HepG2 (cell line): Measurements from ENCODE around the gene CD177.

Experiments
- ATAD3A ChIP-seq: sonication (generic); formaldehyde crosslinking; IDR thresholded peaks from 2 replicates; pipeline ENCODE4 v1.4.0; 2020; ENCODE audit warnings: missing genetic modification reagents
- CBX5 ChIP-seq: sonication (generic); formaldehyde crosslinking; IDR thresholded peaks from 2 replicates; pipeline ENCODE4 v1.4.0; 2020; ENCODE audit warnings: missing genetic modification reagents, borderline replicate concordance
- EP300 ChIP-seq, 3 experiments: sonication (generic) in 1 of 3; formaldehyde crosslinking in 1 of 3; IDR thresholded peaks; 2 replicates each; pipeline versions ENCODE4 v1.5.1 to v1.6.1; 2011 to 2020; ENCODE audit warnings: low read depth in 2 of 3, low read length in 2 of 3, borderline replicate concordance in 1 of 3, improper control_type of control experiment in 1 of 3, mild to moderate bottlenecking in 1 of 3, missing genetic modification reagents in 1 of 3, moderate library complexity in 1 of 3
- IRF2 ChIP-seq: IDR thresholded peaks from 2 replicates; pipeline ENCODE4 v1.6.1; 2018; ENCODE audit warnings: missing genetic modification reagents, missing compliant biosample characterization
- NR2F1 ChIP-seq, 2 experiments: fragments of 450-650 bp in 1 of 2; formaldehyde crosslinking in 1 of 2; IDR thresholded peaks; 2 replicates each; pipeline versions ENCODE4 v1.5.0 to v1.6.1; 2016 to 2020; ENCODE audit warnings: mild to moderate bottlenecking in 1 of 2, missing compliant biosample characterization in 1 of 2, missing genetic modification reagents in 1 of 2, moderate library complexity in 1 of 2
- POLR2AphosphoS5 ChIP-seq: IDR thresholded peaks from 2 replicates; pipeline ENCODE4 v1.6.1; 2012; ENCODE audit warnings: low read depth, low read length
- ZSCAN25 ChIP-seq: sonication (generic); formaldehyde crosslinking; IDR thresholded peaks from 2 replicates; pipeline ENCODE4 v1.8.0; 2022; ENCODE audit warnings: mild to moderate bottlenecking, missing genetic modification reagents
- TF ChIP-seq, protein P1 (sequence below), 2 experiments: IDR thresholded peaks; 2 replicates each; pipeline ENCODE4 v1.6.1; 2011 to 2012; ENCODE audit warnings: low read length in 2 of 2, borderline replicate concordance in 1 of 2, low read depth in 1 of 2, mild to moderate bottlenecking in 1 of 2, moderate library complexity in 1 of 2
- TF ChIP-seq, protein P2 (sequence below): sonication (generic); formaldehyde crosslinking; IDR thresholded peaks from 2 replicates; pipeline ENCODE4 v1.4.0; 2020; ENCODE audit warnings: missing genetic modification reagents, mild to moderate bottlenecking, borderline replicate concordance
- TF ChIP-seq, protein P3 (sequence below): sonication (generic); formaldehyde crosslinking; IDR thresholded peaks from 2 replicates; pipeline ENCODE4 v1.5.0; 2020; ENCODE audit warnings: mild to moderate bottlenecking, missing genetic modification reagents, moderate library complexity
- TF ChIP-seq, protein P4 (sequence below): IDR thresholded peaks from 2 replicates; pipeline ENCODE4 v1.4.0; 2020; ENCODE audit warnings: mild to moderate bottlenecking, missing genetic modification reagents

DNA sequence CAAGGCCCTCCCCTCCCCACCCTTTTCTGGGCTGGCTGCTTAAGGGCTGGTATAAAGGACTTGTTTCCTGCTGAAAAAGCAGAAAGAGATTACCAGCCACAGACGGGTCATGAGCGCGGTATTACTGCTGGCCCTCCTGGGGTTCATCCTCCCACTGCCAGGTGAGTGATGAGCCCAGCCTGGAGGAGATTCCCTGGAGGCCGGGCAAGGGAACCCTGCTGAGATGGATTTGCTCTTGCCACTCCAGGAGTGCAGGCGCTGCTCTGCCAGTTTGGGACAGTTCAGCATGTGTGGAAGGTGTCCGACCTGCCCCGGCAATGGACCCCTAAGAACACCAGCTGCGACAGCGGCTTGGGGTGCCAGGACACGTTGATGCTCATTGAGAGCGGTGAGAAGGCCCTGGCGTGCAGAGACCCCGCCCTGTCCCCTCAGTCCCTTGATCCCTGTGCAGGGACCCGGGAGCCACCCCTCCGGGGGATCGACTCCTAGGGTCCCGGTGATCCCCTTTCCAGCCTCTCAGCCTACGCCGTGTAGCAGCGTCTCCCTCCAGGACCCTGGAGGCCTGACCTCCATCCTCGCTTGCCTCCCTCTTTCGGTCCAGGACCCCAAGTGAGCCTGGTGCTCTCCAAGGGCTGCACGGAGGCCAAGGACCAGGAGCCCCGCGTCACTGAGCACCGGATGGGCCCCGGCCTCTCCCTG lies at the start of gene CD177:
- TF ChIP-seq IRF2 (CRISPR knock-in tag) = no peak
- no peak for TF ChIP-seq ZSCAN25
- TF ChIP-seq, protein P1, sequence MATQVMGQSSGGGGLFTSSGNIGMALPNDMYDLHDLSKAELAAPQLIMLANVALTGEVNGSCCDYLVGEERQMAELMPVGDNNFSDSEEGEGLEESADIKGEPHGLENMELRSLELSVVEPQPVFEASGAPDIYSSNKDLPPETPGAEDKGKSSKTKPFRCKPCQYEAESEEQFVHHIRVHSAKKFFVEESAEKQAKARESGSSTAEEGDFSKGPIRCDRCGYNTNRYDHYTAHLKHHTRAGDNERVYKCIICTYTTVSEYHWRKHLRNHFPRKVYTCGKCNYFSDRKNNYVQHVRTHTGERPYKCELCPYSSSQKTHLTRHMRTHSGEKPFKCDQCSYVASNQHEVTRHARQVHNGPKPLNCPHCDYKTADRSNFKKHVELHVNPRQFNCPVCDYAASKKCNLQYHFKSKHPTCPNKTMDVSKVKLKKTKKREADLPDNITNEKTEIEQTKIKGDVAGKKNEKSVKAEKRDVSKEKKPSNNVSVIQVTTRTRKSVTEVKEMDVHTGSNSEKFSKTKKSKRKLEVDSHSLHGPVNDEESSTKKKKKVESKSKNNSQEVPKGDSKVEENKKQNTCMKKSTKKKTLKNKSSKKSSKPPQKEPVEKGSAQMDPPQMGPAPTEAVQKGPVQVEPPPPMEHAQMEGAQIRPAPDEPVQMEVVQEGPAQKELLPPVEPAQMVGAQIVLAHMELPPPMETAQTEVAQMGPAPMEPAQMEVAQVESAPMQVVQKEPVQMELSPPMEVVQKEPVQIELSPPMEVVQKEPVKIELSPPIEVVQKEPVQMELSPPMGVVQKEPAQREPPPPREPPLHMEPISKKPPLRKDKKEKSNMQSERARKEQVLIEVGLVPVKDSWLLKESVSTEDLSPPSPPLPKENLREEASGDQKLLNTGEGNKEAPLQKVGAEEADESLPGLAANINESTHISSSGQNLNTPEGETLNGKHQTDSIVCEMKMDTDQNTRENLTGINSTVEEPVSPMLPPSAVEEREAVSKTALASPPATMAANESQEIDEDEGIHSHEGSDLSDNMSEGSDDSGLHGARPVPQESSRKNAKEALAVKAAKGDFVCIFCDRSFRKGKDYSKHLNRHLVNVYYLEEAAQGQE (IDR thresholded peaks at IDR 0.05; ENCODE audit: borderline replicate concordance in 1 of 2, low read depth in 1 of 2, low read length in 2 of 2) = no peak
- no peak for TF ChIP-seq NR2F1 (CRISPR knock-in tag; IDR thresholded peaks at IDR 0.05)
- TF ChIP-seq, protein P2, sequence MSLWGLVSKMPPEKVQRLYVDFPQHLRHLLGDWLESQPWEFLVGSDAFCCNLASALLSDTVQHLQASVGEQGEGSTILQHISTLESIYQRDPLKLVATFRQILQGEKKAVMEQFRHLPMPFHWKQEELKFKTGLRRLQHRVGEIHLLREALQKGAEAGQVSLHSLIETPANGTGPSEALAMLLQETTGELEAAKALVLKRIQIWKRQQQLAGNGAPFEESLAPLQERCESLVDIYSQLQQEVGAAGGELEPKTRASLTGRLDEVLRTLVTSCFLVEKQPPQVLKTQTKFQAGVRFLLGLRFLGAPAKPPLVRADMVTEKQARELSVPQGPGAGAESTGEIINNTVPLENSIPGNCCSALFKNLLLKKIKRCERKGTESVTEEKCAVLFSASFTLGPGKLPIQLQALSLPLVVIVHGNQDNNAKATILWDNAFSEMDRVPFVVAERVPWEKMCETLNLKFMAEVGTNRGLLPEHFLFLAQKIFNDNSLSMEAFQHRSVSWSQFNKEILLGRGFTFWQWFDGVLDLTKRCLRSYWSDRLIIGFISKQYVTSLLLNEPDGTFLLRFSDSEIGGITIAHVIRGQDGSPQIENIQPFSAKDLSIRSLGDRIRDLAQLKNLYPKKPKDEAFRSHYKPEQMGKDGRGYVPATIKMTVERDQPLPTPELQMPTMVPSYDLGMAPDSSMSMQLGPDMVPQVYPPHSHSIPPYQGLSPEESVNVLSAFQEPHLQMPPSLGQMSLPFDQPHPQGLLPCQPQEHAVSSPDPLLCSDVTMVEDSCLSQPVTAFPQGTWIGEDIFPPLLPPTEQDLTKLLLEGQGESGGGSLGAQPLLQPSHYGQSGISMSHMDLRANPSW = no peak
- no peak for TF ChIP-seq POLR2AphosphoS5
- TF ChIP-seq EP300 (IDR thresholded peaks at IDR 0.05; ENCODE audit: low read depth in 2 of 2, low read length in 2 of 2) = no peak
- TF ChIP-seq EP300 (CRISPR knock-in tag; IDR thresholded peaks at IDR 0.05; ENCODE audit: borderline replicate concordance) = no peak
- TF ChIP-seq ATAD3A (CRISPR knock-in tag) = no peak
- TF ChIP-seq, protein P3, sequence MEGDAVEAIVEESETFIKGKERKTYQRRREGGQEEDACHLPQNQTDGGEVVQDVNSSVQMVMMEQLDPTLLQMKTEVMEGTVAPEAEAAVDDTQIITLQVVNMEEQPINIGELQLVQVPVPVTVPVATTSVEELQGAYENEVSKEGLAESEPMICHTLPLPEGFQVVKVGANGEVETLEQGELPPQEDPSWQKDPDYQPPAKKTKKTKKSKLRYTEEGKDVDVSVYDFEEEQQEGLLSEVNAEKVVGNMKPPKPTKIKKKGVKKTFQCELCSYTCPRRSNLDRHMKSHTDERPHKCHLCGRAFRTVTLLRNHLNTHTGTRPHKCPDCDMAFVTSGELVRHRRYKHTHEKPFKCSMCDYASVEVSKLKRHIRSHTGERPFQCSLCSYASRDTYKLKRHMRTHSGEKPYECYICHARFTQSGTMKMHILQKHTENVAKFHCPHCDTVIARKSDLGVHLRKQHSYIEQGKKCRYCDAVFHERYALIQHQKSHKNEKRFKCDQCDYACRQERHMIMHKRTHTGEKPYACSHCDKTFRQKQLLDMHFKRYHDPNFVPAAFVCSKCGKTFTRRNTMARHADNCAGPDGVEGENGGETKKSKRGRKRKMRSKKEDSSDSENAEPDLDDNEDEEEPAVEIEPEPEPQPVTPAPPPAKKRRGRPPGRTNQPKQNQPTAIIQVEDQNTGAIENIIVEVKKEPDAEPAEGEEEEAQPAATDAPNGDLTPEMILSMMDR = no peak
- TF ChIP-seq, protein P4, sequence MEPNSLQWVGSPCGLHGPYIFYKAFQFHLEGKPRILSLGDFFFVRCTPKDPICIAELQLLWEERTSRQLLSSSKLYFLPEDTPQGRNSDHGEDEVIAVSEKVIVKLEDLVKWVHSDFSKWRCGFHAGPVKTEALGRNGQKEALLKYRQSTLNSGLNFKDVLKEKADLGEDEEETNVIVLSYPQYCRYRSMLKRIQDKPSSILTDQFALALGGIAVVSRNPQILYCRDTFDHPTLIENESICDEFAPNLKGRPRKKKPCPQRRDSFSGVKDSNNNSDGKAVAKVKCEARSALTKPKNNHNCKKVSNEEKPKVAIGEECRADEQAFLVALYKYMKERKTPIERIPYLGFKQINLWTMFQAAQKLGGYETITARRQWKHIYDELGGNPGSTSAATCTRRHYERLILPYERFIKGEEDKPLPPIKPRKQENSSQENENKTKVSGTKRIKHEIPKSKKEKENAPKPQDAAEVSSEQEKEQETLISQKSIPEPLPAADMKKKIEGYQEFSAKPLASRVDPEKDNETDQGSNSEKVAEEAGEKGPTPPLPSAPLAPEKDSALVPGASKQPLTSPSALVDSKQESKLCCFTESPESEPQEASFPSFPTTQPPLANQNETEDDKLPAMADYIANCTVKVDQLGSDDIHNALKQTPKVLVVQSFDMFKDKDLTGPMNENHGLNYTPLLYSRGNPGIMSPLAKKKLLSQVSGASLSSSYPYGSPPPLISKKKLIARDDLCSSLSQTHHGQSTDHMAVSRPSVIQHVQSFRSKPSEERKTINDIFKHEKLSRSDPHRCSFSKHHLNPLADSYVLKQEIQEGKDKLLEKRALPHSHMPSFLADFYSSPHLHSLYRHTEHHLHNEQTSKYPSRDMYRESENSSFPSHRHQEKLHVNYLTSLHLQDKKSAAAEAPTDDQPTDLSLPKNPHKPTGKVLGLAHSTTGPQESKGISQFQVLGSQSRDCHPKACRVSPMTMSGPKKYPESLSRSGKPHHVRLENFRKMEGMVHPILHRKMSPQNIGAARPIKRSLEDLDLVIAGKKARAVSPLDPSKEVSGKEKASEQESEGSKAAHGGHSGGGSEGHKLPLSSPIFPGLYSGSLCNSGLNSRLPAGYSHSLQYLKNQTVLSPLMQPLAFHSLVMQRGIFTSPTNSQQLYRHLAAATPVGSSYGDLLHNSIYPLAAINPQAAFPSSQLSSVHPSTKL = no peak
- TF ChIP-seq CBX5 (CRISPR knock-in tag) = no peak
